Fibroblast of lung (primary cell): ENCODE data around the gene KCTD13. TPM values are rescaled to one million over a fixed set of nuclear protein-coding genes. Genes with fewer than 3 reads are reported as not detected.

Experiments used
- DNase-seq, 2 donors: peaks; one replicate each; pipeline versions ENCODE4 v3.0.0 to v3.0.0-alpha.2; 2010; ENCODE audit warnings: low read depth in 2 of 2
- H2AFZ ChIP-seq: 2 replicates; pipeline ENCODE4 v1.5.1; 2012; ENCODE audit warnings: low read length, control low read depth, inconsistent platforms
- H3K27ac ChIP-seq: 2 replicates; pipeline ENCODE4 v1.5.1; 2011; ENCODE audit warnings: low read length, control low read depth; ENCODE audit not compliant: insufficient read depth
- H3K27me3 ChIP-seq: 2 replicates; pipeline ENCODE4 v1.5.1; 2011; ENCODE audit warnings: mild to moderate bottlenecking, low read length; ENCODE audit not compliant: control insufficient read depth, insufficient read depth
- H3K36me3 ChIP-seq: 2 replicates; pipeline ENCODE4 v1.5.1; 2011; ENCODE audit warnings: low read length; ENCODE audit not compliant: control insufficient read depth, insufficient read depth
- H3K4me1 ChIP-seq: 2 replicates; pipeline ENCODE4 v1.5.1; 2011; ENCODE audit warnings: low read length; ENCODE audit not compliant: control insufficient read depth, insufficient read depth; ENCODE audit errors: extremely low read depth
- H3K4me2 ChIP-seq: 2 replicates; pipeline ENCODE4 v1.5.1; 2011; ENCODE audit warnings: low read length, control low read depth; ENCODE audit not compliant: insufficient read depth; ENCODE audit errors: extremely low read depth
- H3K4me3 ChIP-seq, 4 experiments: fragments of 200-600 bp in 1 of 4; sonication (generic) in 1 of 4; replicated peaks in 1 of 4; 2 replicates each; pipeline ENCODE4 v1.5.1; 2011 to 2016; ENCODE audit warnings: low read length in 4 of 4, low read depth in 3 of 4, mild to moderate bottlenecking in 3 of 4, control low read depth in 2 of 4, inconsistent platforms in 1 of 4, mixed read lengths in 1 of 4; ENCODE audit not compliant: insufficient read depth in 1 of 4; ENCODE audit errors: control extremely low read depth in 1 of 4
- H3K79me2 ChIP-seq: 2 replicates; pipeline ENCODE4 v1.5.1; 2012; ENCODE audit warnings: mild to moderate bottlenecking, low read length, inconsistent platforms; ENCODE audit not compliant: control insufficient read depth, insufficient read depth
- H3K9ac ChIP-seq: 2 replicates; pipeline ENCODE4 v1.5.1; 2011; ENCODE audit warnings: mild to moderate bottlenecking, low read length, control low read depth; ENCODE audit not compliant: insufficient read depth
- H3K9me3 ChIP-seq: 2 replicates; pipeline ENCODE4 v1.5.1; 2012; ENCODE audit warnings: low read depth, low read length; ENCODE audit not compliant: control insufficient read depth, insufficient read depth
- H4K20me1 ChIP-seq: 2 replicates; pipeline ENCODE4 v1.5.1; 2011; ENCODE audit warnings: low read length; ENCODE audit not compliant: control insufficient read depth, insufficient read depth; ENCODE audit errors: extremely low read depth
- CTCF ChIP-seq, 2 donors: IDR thresholded peaks in 1 of 2; conservative IDR thresholded peaks in 1 of 2; 1 replicate in 1 of 2; 2 replicates in 1 of 2; pipeline ENCODE4 v1.5.1; 2011 to 2012; ENCODE audit warnings: low read length in 2 of 2, control low read depth in 1 of 2, inconsistent platforms in 1 of 2, low read depth in 1 of 2, mild to moderate bottlenecking in 1 of 2
- EZH2 ChIP-seq: IDR thresholded peaks from 2 replicates; pipeline ENCODE4 v1.5.1; 2012; ENCODE audit warnings: low read length, control low read depth, mild to moderate bottlenecking; ENCODE audit errors: missing control alignments
- polyA plus RNA-seq, 2 donors: library from polyadenylated mRNA; depleted of rRNA in 1 of 2; stranded (reverse) in 1 of 2; unstranded in 1 of 2; fragments of >200 nt; gene quantifications; 2 replicates each; pipeline ENCODE4 v1.2.1, GENCODE V29; 2011 to 2012; ENCODE audit warnings: missing spikeins in 1 of 2
- total RNA-seq: library from RNA; depleted of rRNA; stranded (reverse); fragments of >200 nt; gene quantifications from 2 replicates; pipeline ENCODE4 v1.2.1, GENCODE V29; 2014

The KCTD13 gene
- total and polyA plus RNA-seq, 2 donors (not counting 1 experiment from before 2014, with no cell fraction given) = 5.9 to 6.3 TPM

DNA sequence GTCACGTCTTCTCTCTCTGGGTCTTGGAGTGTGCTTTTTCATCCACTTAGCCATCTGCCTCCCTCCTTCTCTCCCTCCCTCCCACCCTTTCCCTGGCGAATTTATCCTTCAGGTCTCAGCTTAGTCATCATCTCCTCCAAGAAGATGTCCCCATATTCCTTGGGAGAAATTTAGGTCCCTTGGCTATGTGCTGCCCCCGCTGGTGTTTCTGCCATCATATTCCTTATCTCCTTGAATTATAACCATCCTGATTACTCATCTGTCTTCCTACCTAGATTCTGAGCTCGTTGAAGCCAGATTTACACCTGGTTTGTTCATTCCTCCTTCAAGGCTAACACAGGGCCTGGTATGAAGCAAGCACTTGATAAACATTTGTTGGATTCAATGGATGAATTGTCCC is 31.7 kb downstream of the KCTD13 start:
- Histone ChIP-seq H3K79me2 (no peaks in the 10 kb centered on the region), H3K36me3 (no peaks in the 10 kb centered on the region), H3K9ac (no peak overlapping the region), H3K4me2 (no peak overlapping the region), H3K9me3 (no peaks in the 10 kb centered on the region), H3K27ac (no peak overlapping the region), H3K27me3 (peaks cover 10% of the 10 kb centered on the region), H4K20me1 (peaks cover 2% of the 10 kb centered on the region), H3K4me1 (no peaks in the 10 kb centered on the region), H3K4me3 (no peak overlapping the region), H2AFZ (no peak overlapping the region)
- DNase-seq = no peak
- TF ChIP-seq CTCF (conservative IDR thresholded peaks at IDR 0.05 in 1 of 2, IDR thresholded peaks at IDR 0.05 in 1 of 2; ENCODE audit: low read depth in 1 of 2, low read length in 2 of 2) (no peak), EZH2 (no peak)

GRCh38 chr16:29893553-29893952 is 32.5 kb downstream of the KCTD13 start:
- H3K27ac ChIP-seq = no peak overlapping the region
- H3K9me3 ChIP-seq = no peaks in the 10 kb centered on the region
- H3K9ac ChIP-seq = no peak overlapping the region
- TF ChIP-seq CTCF (conservative IDR thresholded peaks at IDR 0.05 in 1 of 2, IDR thresholded peaks at IDR 0.05 in 1 of 2; ENCODE audit: low read depth in 1 of 2, low read length in 2 of 2) (no peak), EZH2 (no peak)
- no peak overlapping the region for H3K4me2 ChIP-seq
- H4K20me1 ChIP-seq = peaks cover 2% of the 10 kb centered on the region
- no peak overlapping the region for H3K4me3 ChIP-seq
- H3K27me3 ChIP-seq = peaks cover 9% of the 10 kb centered on the region
- no peak overlapping the region for H2AFZ ChIP-seq
- H3K79me2 ChIP-seq = no peaks in the 10 kb centered on the region
- DNase-seq = no peak
- no peaks in the 10 kb centered on the region for H3K36me3 ChIP-seq
- H3K4me1 ChIP-seq = no peaks in the 10 kb centered on the region

GRCh38 chr16:29892458-29892813 is 33.6 kb downstream of the KCTD13 start:
- H3K27ac ChIP-seq = no peak overlapping the region
- no peaks in the 10 kb centered on the region for H3K79me2 ChIP-seq
- TF ChIP-seq CTCF (conservative IDR thresholded peaks at IDR 0.05 in 1 of 2, IDR thresholded peaks at IDR 0.05 in 1 of 2; ENCODE audit: low read depth in 1 of 2, low read length in 2 of 2) (no peak), EZH2 (no peak)
- no peaks in the 10 kb centered on the region for H3K9me3 ChIP-seq
- H3K36me3 ChIP-seq = no peaks in the 10 kb centered on the region
- H3K4me3 ChIP-seq = no peak overlapping the region
- H2AFZ ChIP-seq = no peak overlapping the region
- no peak overlapping the region for H3K9ac ChIP-seq
- no peak for DNase-seq
- H3K4me2 ChIP-seq = no peak overlapping the region
- peaks cover 2% of the 10 kb centered on the region for H4K20me1 ChIP-seq
- H3K27me3 ChIP-seq = no peaks in the 10 kb centered on the region
- no peaks in the 10 kb centered on the region for H3K4me1 ChIP-seq
